Esophagus muscularis mucosa (tissue), 4 donors: Measurements from ENCODE around the gene NAV2. TPM values are rescaled to one million over a fixed set of nuclear protein-coding genes. Genes with fewer than 3 reads are reported as not detected.

Experiments used
- DNase-seq: peaks from one replicate; pipeline ENCODE4 v3.0.0-alpha.2; 2017; ENCODE audit errors: extremely low spot score
- H3K27ac ChIP-seq, 4 donors: fragments of 200-600 bp; sonication (generic); replicated peaks in 1 of 4; 1 replicate in 3 of 4; 2 replicates in 1 of 4; pipeline ENCODE4 v1.5.1; 2016 to 2019; ENCODE audit warnings: mild to moderate bottlenecking in 1 of 4
- H3K27me3 ChIP-seq, 4 donors: fragments of 200-600 bp; sonication (generic); one replicate each; pipeline versions ENCODE4 v1.5.1 to v1.6.0; 2016 to 2019
- H3K36me3 ChIP-seq, 4 donors: fragments of 200-600 bp; sonication (generic); one replicate each; pipeline ENCODE4 v1.5.1; 2016 to 2019
- H3K4me1 ChIP-seq, 4 donors: fragments of 200-600 bp; sonication (generic); one replicate each; pipeline ENCODE4 v1.5.1; 2016 to 2019
- H3K4me3 ChIP-seq, 4 donors: fragments of 200-600 bp; sonication (generic); 1 replicate in 2 of 4; 2 replicates in 2 of 4; pipeline ENCODE4 v1.5.1; 2016 to 2019; ENCODE audit warnings: mild to moderate bottlenecking in 4 of 4, moderate library complexity in 1 of 4
- H3K9me3 ChIP-seq, 4 donors: fragments of 200-600 bp; sonication (generic); 1 replicate in 3 of 4; 2 replicates in 1 of 4; pipeline ENCODE4 v1.5.1; 2016 to 2019
- EP300 ChIP-seq: sonication (generic); formaldehyde crosslinking; IDR thresholded peaks from one replicate; pipeline ENCODE4 v1.6.1; 2017; ENCODE audit warnings: antibody characterized with exemption
- POLR2A ChIP-seq: fragments of 450-650 bp; IDR thresholded peaks from one replicate; pipeline ENCODE4 v1.6.1; 2017; ENCODE audit warnings: antibody characterized with exemption, moderate library complexity, mild to moderate bottlenecking, low read depth
- POLR2AphosphoS5 ChIP-seq, 2 donors: sonication (generic); formaldehyde crosslinking; IDR thresholded peaks; one replicate each; pipeline ENCODE4 v1.6.1; 2017; ENCODE audit warnings: antibody characterized with exemption in 2 of 2
- WGBS: methylation state at CpG from one replicate; pipeline ENCODE4 v1.1.5; 2018; 5-methylcytosine and 5-hydroxymethylcytosine counted together
- intact Hi-C: fragments of 100-400 bp; cut with DNase I; formaldehyde crosslinking; loops from one replicate; pipeline ENCODE4 v1.15.1; 2023
- total RNA-seq, 4 donors: library from RNA; depleted of rRNA; stranded (reverse); fragments of >200 nt; gene quantifications; one replicate each; pipeline versions ENCODE4 v1.1.0 to v1.2.1, GENCODE V29; 2016
- TF ChIP-seq, protein P1 (sequence below), 3 experiments: fragments of 200-600 bp in 2 of 3; fragments of 450-650 bp in 1 of 3; sonication (generic) in 2 of 3; IDR thresholded peaks; one replicate each; pipeline ENCODE4 v1.5.1; 2017 to 2019; ENCODE audit warnings: antibody characterized with exemption in 3 of 3, mild to moderate bottlenecking in 2 of 3, moderate library complexity in 1 of 3

NAV2 gene
- total RNA-seq, 4 donors from 2014 or later = 21.9 to 57.0 (median 37.5) TPM

DNA sequence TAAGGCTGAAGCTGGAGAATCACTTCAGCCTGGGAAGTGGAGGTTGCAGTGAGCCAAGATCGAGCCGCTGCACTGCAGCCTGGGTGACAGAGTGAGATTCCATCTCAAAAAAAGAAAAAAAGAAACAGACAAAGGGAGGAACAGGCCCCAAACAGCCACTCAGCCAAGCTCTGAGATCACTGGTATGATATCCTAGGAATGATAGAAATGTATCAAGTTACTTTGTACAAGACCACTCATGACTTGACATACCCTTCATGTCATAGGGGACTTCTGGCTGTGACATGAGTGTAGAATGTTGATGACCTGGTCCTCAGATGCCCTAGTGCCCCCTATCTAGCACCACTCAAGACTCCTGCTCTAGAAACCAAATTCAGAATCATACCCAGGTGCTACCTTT lies 216.5 kb downstream of the NAV2 start:
- WGBS = 80% methylated on average over 2 of the region's 2 CpGs
- H3K36me3 ChIP-seq = peaks cover 4 to 15% (median 11%) of the 10 kb centered on the region in 4 donors
- intact Hi-C loops = no loop called here
- TF ChIP-seq POLR2A (no peak), POLR2AphosphoS5 (IDR thresholded peaks at IDR 0.05) (no peak), EP300 (no peak)
- TF ChIP-seq, protein P1, sequence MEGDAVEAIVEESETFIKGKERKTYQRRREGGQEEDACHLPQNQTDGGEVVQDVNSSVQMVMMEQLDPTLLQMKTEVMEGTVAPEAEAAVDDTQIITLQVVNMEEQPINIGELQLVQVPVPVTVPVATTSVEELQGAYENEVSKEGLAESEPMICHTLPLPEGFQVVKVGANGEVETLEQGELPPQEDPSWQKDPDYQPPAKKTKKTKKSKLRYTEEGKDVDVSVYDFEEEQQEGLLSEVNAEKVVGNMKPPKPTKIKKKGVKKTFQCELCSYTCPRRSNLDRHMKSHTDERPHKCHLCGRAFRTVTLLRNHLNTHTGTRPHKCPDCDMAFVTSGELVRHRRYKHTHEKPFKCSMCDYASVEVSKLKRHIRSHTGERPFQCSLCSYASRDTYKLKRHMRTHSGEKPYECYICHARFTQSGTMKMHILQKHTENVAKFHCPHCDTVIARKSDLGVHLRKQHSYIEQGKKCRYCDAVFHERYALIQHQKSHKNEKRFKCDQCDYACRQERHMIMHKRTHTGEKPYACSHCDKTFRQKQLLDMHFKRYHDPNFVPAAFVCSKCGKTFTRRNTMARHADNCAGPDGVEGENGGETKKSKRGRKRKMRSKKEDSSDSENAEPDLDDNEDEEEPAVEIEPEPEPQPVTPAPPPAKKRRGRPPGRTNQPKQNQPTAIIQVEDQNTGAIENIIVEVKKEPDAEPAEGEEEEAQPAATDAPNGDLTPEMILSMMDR (IDR thresholded peaks at IDR 0.05) = no peak
- H3K9me3 ChIP-seq = no peaks in the 10 kb centered on the region
- peaks cover 0 to 58% (median 55%) of the 10 kb centered on the region in 4 donors for H3K4me1 ChIP-seq
- DNase-seq = no peak
- H3K27ac ChIP-seq = peak overlapping the region in 3 of 4 donors; percentile 30 to 63 (median 42)
- H3K4me3 ChIP-seq = no peak overlapping the region
- no peaks in the 10 kb centered on the region for H3K27me3 ChIP-seq

DNA sequence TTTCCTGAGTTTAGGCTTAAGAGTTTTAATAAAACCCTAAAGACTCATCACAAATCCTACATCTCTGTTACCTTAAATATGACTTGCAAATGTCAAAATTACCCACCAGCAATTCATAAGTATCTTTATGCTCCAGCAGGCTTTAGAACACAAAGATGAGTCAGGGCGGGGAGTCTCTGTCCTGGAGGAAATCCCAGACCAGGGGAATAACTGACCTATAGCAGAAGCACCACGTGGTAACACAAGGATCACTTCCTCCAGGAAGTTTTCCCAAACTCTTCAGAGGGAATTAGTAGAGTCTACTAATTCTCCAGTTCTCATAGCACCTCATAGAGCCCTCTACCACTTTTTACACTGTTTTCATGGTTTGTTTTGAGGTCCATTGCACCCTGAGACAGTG lies 217.0 kb downstream of the NAV2 start:
- intact Hi-C loops = no loop called here
- WGBS = 74% methylated on average over 2 of the region's 2 CpGs
- Histone ChIP-seq H3K4me3 (no peak overlapping the region), H3K36me3 (peaks cover 4 to 20% (median 16%) of the 10 kb centered on the region in 4 donors), H3K27ac (peak overlapping the region; percentile 7 to 73 (median 52)), H3K4me1 (peaks cover 0 to 64% (median 58%) of the 10 kb centered on the region in 4 donors), H3K27me3 (no peaks in the 10 kb centered on the region), H3K9me3 (no peaks in the 10 kb centered on the region)
- no peak for DNase-seq
- TF ChIP-seq POLR2AphosphoS5 (IDR thresholded peaks at IDR 0.05) (no peak), EP300 (no peak), POLR2A (no peak)
- TF ChIP-seq, protein P1 (IDR thresholded peaks at IDR 0.05) = no peak

DNA sequence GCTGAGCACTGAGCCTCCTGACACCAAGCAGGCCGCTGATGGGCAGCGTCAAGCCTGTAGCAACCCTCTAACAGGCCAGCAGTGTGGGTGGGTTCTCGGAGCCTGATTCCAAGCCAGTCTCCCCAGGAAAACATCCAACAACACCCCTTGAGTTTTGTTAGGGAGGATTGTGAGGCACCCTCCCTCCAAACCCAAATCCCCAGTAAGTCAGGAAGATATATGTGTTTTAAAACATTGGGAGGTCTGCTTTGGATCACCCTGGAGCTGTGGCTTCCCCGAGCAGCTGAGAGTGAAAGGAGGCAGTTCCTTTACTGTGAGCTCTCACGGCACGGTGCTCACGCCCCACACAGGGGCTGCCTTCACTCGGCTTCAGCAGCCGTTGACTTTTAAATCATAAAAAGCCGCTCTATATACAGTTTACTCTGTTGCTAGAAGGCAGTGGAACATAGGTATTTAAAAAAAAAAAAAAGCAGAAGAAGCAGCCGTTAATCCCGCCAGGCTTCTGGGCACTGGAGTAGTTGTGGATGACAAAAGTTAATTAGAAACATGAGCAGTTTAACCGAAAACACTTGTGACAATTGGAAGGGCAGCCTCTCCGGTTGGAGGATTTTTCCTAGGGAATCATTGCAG lies 218.6 kb downstream of the NAV2 start:
- DNase-seq = no peak
- no peak for TF ChIP-seq EP300
- TF ChIP-seq POLR2AphosphoS5 (IDR thresholded peaks at IDR 0.05) = peak; percentile 11 to 33
- TF ChIP-seq, protein P1 (IDR thresholded peaks at IDR 0.05) = no peak
- H3K27me3 ChIP-seq = no peaks in the 10 kb centered on the region
- peak overlapping the region in 3 of 4 donors; percentile 3 to 20 (median 9) for H3K4me3 ChIP-seq
- peaks cover 0 to 70% (median 64%) of the 10 kb centered on the region in 4 donors for H3K4me1 ChIP-seq
- no peaks in the 10 kb centered on the region for H3K9me3 ChIP-seq
- peaks cover 4 to 27% (median 21%) of the 10 kb centered on the region in 4 donors for H3K36me3 ChIP-seq
- 35% methylated on average over 14 of the region's 14 CpGs for WGBS
- H3K27ac ChIP-seq = peak overlapping the region; percentile 55 to 75 (median 68)
- intact Hi-C loops = no loop called here

DNA sequence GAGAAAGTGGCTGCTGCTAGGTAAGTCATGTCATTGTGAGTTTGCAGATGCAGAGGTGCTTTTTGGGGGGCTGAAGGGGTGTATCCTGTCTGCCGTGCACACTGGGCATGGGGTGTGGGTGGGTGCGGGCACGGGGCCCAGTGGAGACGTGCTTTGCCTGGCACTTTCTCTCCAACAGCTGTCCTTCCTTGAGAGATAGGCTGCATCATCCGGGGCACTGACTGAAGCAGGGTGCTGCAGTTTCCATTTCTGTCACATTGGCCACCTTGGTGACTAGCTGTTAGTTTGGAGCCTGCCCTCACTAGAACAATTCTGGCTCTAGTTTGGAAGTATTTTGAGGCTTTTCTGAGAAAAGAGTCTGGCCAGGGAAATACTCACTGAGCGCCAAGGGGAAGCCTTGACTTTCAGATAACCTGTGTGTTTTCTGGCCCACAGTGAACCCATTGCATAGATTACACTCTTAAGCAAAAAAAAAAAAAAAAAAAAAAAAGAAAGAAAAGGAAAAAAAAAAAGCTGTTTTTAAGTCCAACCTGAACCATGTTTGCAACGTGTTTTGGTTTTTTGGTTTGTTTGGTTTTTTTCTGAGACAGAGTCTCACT lies 219.2 kb downstream of the NAV2 start:
- Histone ChIP-seq H3K27me3 (no peaks in the 10 kb centered on the region), H3K9me3 (no peaks in the 10 kb centered on the region), H3K27ac (peak overlapping the region; percentile 55 to 75 (median 68)), H3K36me3 (peaks cover 4 to 33% (median 27%) of the 10 kb centered on the region in 4 donors), H3K4me3 (peak overlapping the region in 1 of 4 donors; percentile 20), H3K4me1 (peaks cover 0 to 64% (median 58%) of the 10 kb centered on the region in 4 donors)
- TF ChIP-seq POLR2AphosphoS5 (IDR thresholded peaks at IDR 0.05) (no peak), POLR2A (no peak), EP300 (no peak)
- TF ChIP-seq, protein P1 (IDR thresholded peaks at IDR 0.05) = no peak
- no peak for DNase-seq
- WGBS = 38% methylated on average over 7 of the region's 7 CpGs
- intact Hi-C loops = no loop called here
